ENCODE results near the gene PLAAT5.

PLAAT5 gene

DNA sequence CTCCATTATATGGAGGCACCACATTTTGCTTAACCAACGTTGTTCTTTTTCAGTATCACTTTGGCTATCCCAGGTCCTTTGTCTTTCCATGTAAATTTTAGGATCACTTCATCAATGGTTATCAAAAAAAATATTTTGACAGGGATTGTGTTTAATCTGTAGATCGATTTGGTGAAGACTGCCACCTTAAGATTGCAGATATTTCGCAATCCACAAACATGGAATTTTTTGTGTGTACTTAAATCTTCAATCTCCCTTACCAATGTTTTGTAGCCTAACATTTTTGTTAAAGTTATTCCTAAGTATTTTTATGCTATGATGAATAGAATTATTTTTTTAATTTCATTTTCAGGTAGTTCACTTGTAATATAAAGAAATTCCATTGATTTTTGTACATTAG lies 18.6 kb downstream of the PLAAT5 start:
- Histone ChIP-seq H3K79me2 (ENCODE audit: control insufficient read depth, low read length) (no peaks in the 10 kb centered on the region), H3K36me3 (ENCODE audit: control insufficient read depth, low read length) (no peaks in the 10 kb centered on the region), H3K27me3 (ENCODE audit: control insufficient read depth, low read length) (no peaks in the 10 kb centered on the region; the same call in 1 of the 2 replicates), H3K27ac (ENCODE audit: low read depth, low read length) (no peak overlapping the region), H4K20me1 (ENCODE audit: control insufficient read depth, insufficient read depth, low read depth, low read length) (no peaks in the 10 kb centered on the region), H3K9me2 (replicated peaks; ENCODE audit: control insufficient read depth, low read length) (no peaks in the 10 kb centered on the region), H3K4me1 (ENCODE audit: control insufficient read depth, low read length) (no peaks in the 10 kb centered on the region), H3F3A (ENCODE audit: control insufficient read depth, insufficient read depth) (no peaks in the 10 kb centered on the region), H3K4me2 (ENCODE audit: low read length) (no peak overlapping the region), H3K4me3 (ENCODE audit: low read length) (no peak overlapping the region), H3K9me3 (ENCODE audit: control insufficient read depth, insufficient read depth, low read length) (no peaks in the 10 kb centered on the region)
- TF ChIP-seq, protein P1, sequence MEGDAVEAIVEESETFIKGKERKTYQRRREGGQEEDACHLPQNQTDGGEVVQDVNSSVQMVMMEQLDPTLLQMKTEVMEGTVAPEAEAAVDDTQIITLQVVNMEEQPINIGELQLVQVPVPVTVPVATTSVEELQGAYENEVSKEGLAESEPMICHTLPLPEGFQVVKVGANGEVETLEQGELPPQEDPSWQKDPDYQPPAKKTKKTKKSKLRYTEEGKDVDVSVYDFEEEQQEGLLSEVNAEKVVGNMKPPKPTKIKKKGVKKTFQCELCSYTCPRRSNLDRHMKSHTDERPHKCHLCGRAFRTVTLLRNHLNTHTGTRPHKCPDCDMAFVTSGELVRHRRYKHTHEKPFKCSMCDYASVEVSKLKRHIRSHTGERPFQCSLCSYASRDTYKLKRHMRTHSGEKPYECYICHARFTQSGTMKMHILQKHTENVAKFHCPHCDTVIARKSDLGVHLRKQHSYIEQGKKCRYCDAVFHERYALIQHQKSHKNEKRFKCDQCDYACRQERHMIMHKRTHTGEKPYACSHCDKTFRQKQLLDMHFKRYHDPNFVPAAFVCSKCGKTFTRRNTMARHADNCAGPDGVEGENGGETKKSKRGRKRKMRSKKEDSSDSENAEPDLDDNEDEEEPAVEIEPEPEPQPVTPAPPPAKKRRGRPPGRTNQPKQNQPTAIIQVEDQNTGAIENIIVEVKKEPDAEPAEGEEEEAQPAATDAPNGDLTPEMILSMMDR (IDR thresholded peaks at IDR 0.05; ENCODE audit: low read depth, low read length, poor library complexity, severe bottlenecking) = no peak
- TF ChIP-seq EZH2phosphoT487 (IDR thresholded peaks at IDR 0.05; ENCODE audit: borderline replicate concordance, low read length) = no peak

DNA sequence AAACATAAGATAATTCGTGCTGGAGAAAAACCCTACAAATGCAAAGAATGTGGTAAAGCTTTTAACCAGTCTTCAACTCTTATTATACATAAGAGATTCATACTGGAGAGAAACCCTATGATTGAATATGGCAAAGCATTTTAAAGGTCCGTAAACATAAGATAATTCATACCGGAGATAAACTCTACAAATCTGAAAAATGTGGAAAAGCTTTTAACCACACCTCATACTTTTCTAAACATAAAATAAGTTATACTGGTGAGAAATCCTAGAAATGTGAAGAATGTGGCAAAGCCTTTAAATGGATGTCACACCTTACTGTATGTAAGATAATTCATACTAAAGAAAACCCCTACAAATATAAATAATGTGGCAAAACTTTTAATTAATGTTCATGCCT lies 20.7 kb downstream of the PLAAT5 start:
- Histone ChIP-seq H3K4me1 (ENCODE audit: control insufficient read depth, low read length) (no peaks in the 10 kb centered on the region), H3K79me2 (ENCODE audit: control insufficient read depth, low read length) (no peaks in the 10 kb centered on the region), H3K4me3 (ENCODE audit: low read length) (no peak overlapping the region), H3K36me3 (ENCODE audit: control insufficient read depth, low read length) (no peaks in the 10 kb centered on the region), H3K9me3 (ENCODE audit: control insufficient read depth, insufficient read depth, low read length) (no peaks in the 10 kb centered on the region), H3K9me2 (replicated peaks; ENCODE audit: control insufficient read depth, low read length) (no peaks in the 10 kb centered on the region), H3F3A (ENCODE audit: control insufficient read depth, insufficient read depth) (no peaks in the 10 kb centered on the region), H3K27me3 (ENCODE audit: control insufficient read depth, low read length) (peaks cover 4% of the 10 kb centered on the region), H3K4me2 (ENCODE audit: low read length) (no peak overlapping the region), H4K20me1 (ENCODE audit: control insufficient read depth, insufficient read depth, low read depth, low read length) (no peaks in the 10 kb centered on the region), H3K27ac (ENCODE audit: low read depth, low read length) (no peak overlapping the region)
- TF ChIP-seq EZH2phosphoT487 (IDR thresholded peaks at IDR 0.05; ENCODE audit: borderline replicate concordance, low read length) = no peak
- TF ChIP-seq, protein P1 (IDR thresholded peaks at IDR 0.05; ENCODE audit: low read depth, low read length, poor library complexity, severe bottlenecking) = no peak

DNA sequence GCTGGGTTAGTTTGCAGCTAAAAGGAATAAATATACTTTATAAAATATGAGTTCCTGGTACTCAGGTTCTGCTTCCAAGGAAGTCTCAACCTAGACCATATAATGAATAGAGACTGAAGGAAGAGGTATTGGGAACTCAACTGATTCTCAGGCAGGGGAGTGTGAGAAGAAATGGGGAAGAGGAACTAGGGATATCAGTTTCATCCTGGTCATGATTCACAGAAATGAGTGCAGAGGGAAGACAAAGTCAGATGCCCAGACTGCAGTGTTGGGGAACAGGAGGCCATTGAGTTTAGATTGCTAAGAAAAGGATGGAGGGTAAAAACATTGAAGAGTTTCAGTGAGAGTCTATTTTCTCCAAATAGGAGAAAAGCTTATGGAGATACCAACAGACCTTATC lies 28.8 kb downstream of the PLAAT5 start:
- no peaks in the 10 kb centered on the region for H3K9me2 ChIP-seq (replicated peaks; ENCODE audit: control insufficient read depth, low read length)
- no peaks in the 10 kb centered on the region for H3F3A ChIP-seq (ENCODE audit: control insufficient read depth, insufficient read depth)
- no peak overlapping the region for H3K27ac ChIP-seq (ENCODE audit: low read depth, low read length)
- H3K27me3 ChIP-seq (ENCODE audit: control insufficient read depth, low read length) = peaks cover 4% of the 10 kb centered on the region
- no peak overlapping the region for H3K4me2 ChIP-seq (ENCODE audit: low read length)
- H3K36me3 ChIP-seq (ENCODE audit: control insufficient read depth, low read length) = no peaks in the 10 kb centered on the region
- H4K20me1 ChIP-seq (ENCODE audit: control insufficient read depth, insufficient read depth, low read depth, low read length) = no peaks in the 10 kb centered on the region
- no peaks in the 10 kb centered on the region for H3K79me2 ChIP-seq (ENCODE audit: control insufficient read depth, low read length)
- H3K4me3 ChIP-seq (ENCODE audit: low read length) = no peak overlapping the region
- H3K4me1 ChIP-seq (ENCODE audit: control insufficient read depth, low read length) = no peaks in the 10 kb centered on the region
- no peaks in the 10 kb centered on the region for H3K9me3 ChIP-seq (ENCODE audit: control insufficient read depth, insufficient read depth, low read length)
- TF ChIP-seq, protein P1 (IDR thresholded peaks at IDR 0.05; ENCODE audit: low read depth, low read length, poor library complexity, severe bottlenecking) = no peak
- TF ChIP-seq EZH2phosphoT487 (IDR thresholded peaks at IDR 0.05; ENCODE audit: borderline replicate concordance, low read length) = no peak

DNA sequence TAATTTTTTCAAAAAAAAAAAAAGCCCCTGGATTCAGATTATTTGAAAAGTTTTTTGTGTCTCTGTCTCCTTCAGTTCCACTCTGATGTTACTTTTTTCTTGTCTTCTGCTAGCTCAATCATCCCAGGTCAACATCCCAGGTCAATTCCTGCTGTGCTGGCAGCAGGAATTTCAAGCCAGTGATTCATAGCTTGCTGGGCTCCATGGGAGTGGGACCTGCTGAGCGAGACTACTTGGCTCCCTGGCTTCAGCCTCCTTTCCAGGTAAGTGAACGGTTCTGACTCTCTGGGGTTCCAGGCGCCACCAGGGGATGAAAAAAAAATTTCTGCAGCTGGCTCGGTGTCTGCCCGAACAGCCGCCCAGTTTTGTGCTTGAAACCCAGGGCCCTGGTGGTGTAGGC lies 31.4 kb downstream of the PLAAT5 start:
- H3K4me1 ChIP-seq (ENCODE audit: control insufficient read depth, low read length) = no peaks in the 10 kb centered on the region
- no peaks in the 10 kb centered on the region for H3K79me2 ChIP-seq (ENCODE audit: control insufficient read depth, low read length)
- H3F3A ChIP-seq (ENCODE audit: control insufficient read depth, insufficient read depth) = no peaks in the 10 kb centered on the region
- H3K9me2 ChIP-seq (replicated peaks; ENCODE audit: control insufficient read depth, low read length) = no peaks in the 10 kb centered on the region
- H3K27me3 ChIP-seq (ENCODE audit: control insufficient read depth, low read length) = no peaks in the 10 kb centered on the region
- TF ChIP-seq, protein P1 (IDR thresholded peaks at IDR 0.05; ENCODE audit: low read depth, low read length, poor library complexity, severe bottlenecking) = no peak
- no peak for TF ChIP-seq EZH2phosphoT487 (IDR thresholded peaks at IDR 0.05; ENCODE audit: borderline replicate concordance, low read length)
- H3K27ac ChIP-seq (ENCODE audit: low read depth, low read length) = no peak overlapping the region
- no peaks in the 10 kb centered on the region for H3K9me3 ChIP-seq (ENCODE audit: control insufficient read depth, insufficient read depth, low read length)
- no peak overlapping the region for H3K4me3 ChIP-seq (ENCODE audit: low read length)
- no peaks in the 10 kb centered on the region for H3K36me3 ChIP-seq (ENCODE audit: control insufficient read depth, low read length)
- H4K20me1 ChIP-seq (ENCODE audit: control insufficient read depth, insufficient read depth, low read depth, low read length) = no peaks in the 10 kb centered on the region
- H3K4me2 ChIP-seq (ENCODE audit: low read length) = no peak overlapping the region

Data from DOHH2 (cell line).